Measurements from ENCODE around the gene ZNF267. TPM values are rescaled to one million over a fixed set of nuclear protein-coding genes. Genes with fewer than 3 reads are reported as not detected.
"Not testable (repeated sequence)": the region's sequence is repeated elsewhere in the genome, so short reads cannot be mapped to it uniquely, and the experiment has no call there.

Gene ZNF267
- 10 to 100 TPM in 2 of 4 donors, 1 to 10 TPM in 2; 7.8 to 12.2 (median 10.7) TPM for total RNA-seq

DNA sequence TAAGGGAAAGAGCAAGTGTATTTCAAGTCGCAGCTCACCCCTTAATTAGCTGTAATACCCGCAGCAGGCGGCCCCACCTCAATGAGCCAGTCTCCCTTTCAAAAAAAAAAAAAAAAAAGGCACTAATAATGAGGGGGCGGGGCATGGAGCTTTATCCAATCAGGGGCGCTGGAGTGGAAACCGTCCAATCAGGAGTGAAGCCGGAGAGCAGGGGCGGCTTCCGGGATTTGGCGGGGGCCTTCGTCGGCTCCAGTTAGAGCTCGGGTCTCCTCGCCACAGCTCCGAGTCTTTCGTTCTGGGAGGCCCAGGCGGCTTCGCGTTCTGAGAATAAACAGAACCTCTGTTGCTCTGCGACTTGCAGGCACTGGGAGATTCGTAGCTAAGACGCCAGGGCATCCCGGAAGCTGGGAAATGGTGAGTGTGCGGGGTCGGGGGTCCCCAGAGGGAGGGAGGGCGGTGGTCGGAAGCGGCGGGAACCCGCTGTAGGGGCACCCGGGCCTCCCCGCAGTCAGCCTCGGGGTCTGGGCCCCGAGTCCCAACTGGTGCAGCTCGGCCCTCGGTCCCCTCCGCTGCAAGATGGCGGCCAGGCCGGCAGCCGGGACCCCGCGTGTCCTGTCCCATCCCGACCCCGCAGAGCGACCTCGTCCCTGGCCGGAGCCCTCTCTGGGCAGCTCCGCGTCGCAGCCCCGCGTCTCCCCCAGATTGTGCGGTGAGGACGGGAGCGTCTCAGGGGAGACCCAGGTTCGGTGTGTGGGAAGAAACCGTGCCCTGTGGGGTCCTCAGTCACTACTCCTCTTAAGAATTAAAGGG, at the start of gene ZNF267:
ZNF267 (plus strand) TSS at position 252 of the 810 bp plus-strand sequence; CDS start at position 412, 160 bp downstream.
- WGBS, 2 donors: 0% methylated on average over 54 to 57 of the region's 57 CpGs
- peak in 1 of 2 donors; percentile 49 for TF ChIP-seq POLR2A (IDR thresholded peaks at IDR 0.05)
- no peak for TF ChIP-seq CTCF (IDR thresholded peaks at IDR 0.05)
- intact Hi-C loops (cut with DNase I; ENCODE audit: low total_unique reads): loop anchor here (5.0 kb wide), 1 partner anchor 891 kb away; no protein-coding TSS in a partner anchor

GRCh38 chr16:31833047-31833446, 40.6 kb upstream of the ZNF267 start:
- no peak for DNase-seq (ENCODE audit: low spot score in 2 of 2)
- intact Hi-C loops (cut with DNase I; ENCODE audit: low total_unique reads): no loop called here
- H3K4me3 ChIP-seq (ENCODE audit: low read depth, poor library complexity, severe bottlenecking): no peak overlapping the region
- no peak for TF ChIP-seq CTCF (IDR thresholded peaks at IDR 0.05)
- TF ChIP-seq POLR2A (IDR thresholded peaks at IDR 0.05): no peak
- 55 to 59% methylated on average over 3 of the region's 3 CpGs for WGBS, 2 donors

More for the DNA sequence above, at the start of gene ZNF267:
- H3K4me3 ChIP-seq (ENCODE audit: low read depth, poor library complexity, severe bottlenecking): peak within 1 kb of the TSS; percentile 99
- DNase-seq (ENCODE audit: low spot score in 2 of 2): peak; percentile 96 to 98

DNA sequence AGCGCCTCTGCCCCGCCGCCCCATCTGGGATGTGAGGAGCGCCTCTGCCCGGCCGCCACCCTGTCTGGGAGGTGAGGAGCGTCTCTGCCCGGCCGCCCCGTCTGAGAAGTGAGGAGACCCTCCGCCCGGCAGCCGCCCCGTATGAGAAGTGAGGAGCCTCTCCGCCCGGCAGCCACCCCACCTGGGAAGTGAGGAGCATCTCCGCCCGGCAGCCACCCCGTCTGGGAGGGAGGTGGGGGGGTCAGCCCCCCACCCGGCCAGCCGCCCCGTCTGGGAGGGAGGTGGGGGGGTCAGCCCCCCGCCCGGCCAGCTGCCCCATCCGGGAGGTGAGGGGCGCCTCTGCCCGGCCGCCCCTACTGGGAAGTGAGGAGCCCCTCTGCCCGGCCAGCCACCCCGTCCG, 37.2 kb upstream of the ZNF267 start:
- DNase-seq (ENCODE audit: low spot score in 2 of 2); intact Hi-C loops (cut with DNase I; ENCODE audit: low total_unique reads); H3K4me3 ChIP-seq (ENCODE audit: low read depth, poor library complexity, severe bottlenecking): not testable (repeated sequence)
- 80 to 86% methylated on average over 4 to 7 of the region's 31 CpGs for WGBS, 2 donors

GRCh38 chr16:31842864-31843263, 30.7 kb upstream of the ZNF267 start:
- 65 to 66% methylated on average over 7 of the region's 7 CpGs for WGBS, 2 donors
- TF ChIP-seq CTCF (IDR thresholded peaks at IDR 0.05): no peak
- no peak for TF ChIP-seq POLR2A (IDR thresholded peaks at IDR 0.05)
- no peak for DNase-seq (ENCODE audit: low spot score in 2 of 2)
- no peak overlapping the region for H3K4me3 ChIP-seq (ENCODE audit: low read depth, poor library complexity, severe bottlenecking)
- intact Hi-C loops (cut with DNase I; ENCODE audit: low total_unique reads): no loop called here

DNA sequence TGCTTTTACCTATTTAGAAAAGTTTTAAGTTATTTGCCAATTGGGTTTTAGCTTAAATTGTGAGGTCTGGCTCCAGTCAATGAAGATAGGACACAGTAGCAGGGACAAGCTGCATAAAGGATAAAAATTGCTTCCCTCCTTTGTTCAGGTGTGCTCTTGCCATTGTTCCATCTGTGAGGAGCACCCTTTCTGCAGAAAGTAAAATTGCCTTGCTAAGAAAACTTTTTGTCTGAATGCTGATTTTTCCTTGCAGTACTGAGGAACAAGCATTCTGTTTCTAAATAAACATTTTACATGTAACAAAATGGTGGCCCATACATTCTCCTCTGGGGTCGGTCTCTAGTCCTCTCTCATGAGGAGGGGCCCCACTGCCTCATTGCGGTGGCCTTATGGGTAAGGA, 25.0 kb upstream of the ZNF267 start:
- DNase-seq (ENCODE audit: low spot score in 2 of 2); intact Hi-C loops (cut with DNase I; ENCODE audit: low total_unique reads); H3K4me3 ChIP-seq (ENCODE audit: low read depth, poor library complexity, severe bottlenecking): not testable (repeated sequence)
- WGBS, 2 donors: 85 to 86% methylated on average over 2 of the region's 2 CpGs

DNA sequence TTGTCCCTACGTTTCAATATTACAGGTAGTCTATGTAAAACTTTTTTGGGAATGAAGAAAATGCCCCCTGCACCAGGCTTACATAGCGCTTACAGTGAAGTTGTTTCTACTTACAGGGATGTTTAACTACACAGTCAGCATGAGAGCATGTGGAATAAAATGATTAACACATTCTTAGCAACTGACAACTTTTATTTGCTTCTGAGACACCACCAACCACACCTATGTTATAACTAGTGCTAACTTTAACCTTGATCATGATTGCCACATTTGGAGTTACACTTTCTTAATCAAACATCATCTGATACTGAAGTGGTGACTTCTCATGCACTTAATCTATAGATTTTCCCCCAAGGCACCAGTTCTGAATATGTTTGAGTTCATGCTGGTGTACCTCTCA, 20.3 kb upstream of the ZNF267 start:
- intact Hi-C loops (cut with DNase I; ENCODE audit: low total_unique reads): no loop called here
- WGBS, 2 donors: 64 to 65% methylated on average over 2 of the region's 2 CpGs
- DNase-seq (ENCODE audit: low spot score in 2 of 2): no peak
- H3K4me3 ChIP-seq (ENCODE audit: low read depth, poor library complexity, severe bottlenecking): no peak overlapping the region
- TF ChIP-seq CTCF (IDR thresholded peaks at IDR 0.05) (no peak), POLR2A (IDR thresholded peaks at IDR 0.05) (no peak)

DNA sequence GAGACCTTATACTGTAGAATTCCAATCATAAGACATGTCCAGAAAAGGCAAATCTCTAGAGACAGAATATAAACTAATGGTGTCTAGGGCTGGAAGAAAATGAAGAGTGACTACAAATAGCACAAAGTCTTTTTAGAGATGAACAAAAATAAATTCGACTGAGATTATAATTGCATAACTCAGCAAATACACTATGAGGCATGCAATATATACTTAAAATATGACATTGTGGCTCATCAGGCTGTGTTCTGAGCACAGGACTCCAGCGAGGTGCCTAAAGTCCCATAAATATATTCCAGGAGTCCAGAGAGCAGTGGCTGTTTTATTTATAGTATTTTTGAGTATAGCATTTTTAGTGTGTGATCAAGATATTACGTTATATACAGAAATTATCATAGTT, 13.1 kb upstream of the ZNF267 start:
- DNase-seq (ENCODE audit: low spot score in 2 of 2): no peak
- WGBS, 2 donors: 68 to 73% methylated on average over 3 of the region's 3 CpGs
- no peak for TF ChIP-seq POLR2A (IDR thresholded peaks at IDR 0.05)
- no peak for TF ChIP-seq CTCF (IDR thresholded peaks at IDR 0.05)
- intact Hi-C loops (cut with DNase I; ENCODE audit: low total_unique reads): no loop called here
- no peak overlapping the region for H3K4me3 ChIP-seq (ENCODE audit: low read depth, poor library complexity, severe bottlenecking)

All from lower leg skin (tissue), 4 donors.